Pancreas (tissue), 10 donors: Measurements from ENCODE around the gene CPNE2. TPM values are rescaled to one million over a fixed set of nuclear protein-coding genes. Genes with fewer than 3 reads are reported as not detected.
"Not testable (repeated sequence)": the region's sequence is repeated elsewhere in the genome, so short reads cannot be mapped to it uniquely, and the experiment has no call there.

Source experiments
- ATAC-seq, 4 donors: fragments of 200-7000 bp; cut with Tn5 transposase; one replicate each; pipeline versions ENCODE4 v1.8.0 to v1.9.1; 2020; ENCODE audit warnings: mild to moderate bottlenecking in 4 of 4, moderate library complexity in 4 of 4
- DNase-seq, 6 donors: peaks; one replicate each; pipeline ENCODE4 v3.0.0-alpha.2; 2020
- FAIRE-seq: peaks from 2 replicates; lab custom pipeline; 2012; peaks lifted over from hg19 to GRCh38; lab: Jason Lieb, UNC
- H3K27ac ChIP-seq, 4 donors: fragments of 200-600 bp; sonication (generic); 1 replicate in 3 of 4; 2 replicates in 1 of 4; pipeline versions ENCODE4 v1.5.0 to v1.8.0; 2020
- H3K27me3 ChIP-seq, 4 donors: fragments of 200-600 bp; one replicate each; pipeline ENCODE4 v1.8.0; 2021
- H3K36me3 ChIP-seq, 3 donors: fragments of 200-600 bp; sonication (generic) in 1 of 3; one replicate each; pipeline versions ENCODE4 v1.5.0 to v1.8.0; 2020 to 2021
- H3K4me1 ChIP-seq, 3 donors: fragments of 200-600 bp; one replicate each; pipeline ENCODE4 v1.8.0; 2021
- H3K4me3 ChIP-seq, 4 donors: fragments of 200-600 bp; sonication (generic) in 2 of 4; one replicate each; pipeline versions ENCODE4 v1.5.0 to v1.8.0; 2020 to 2021
- H3K9me3 ChIP-seq, 4 donors: fragments of 200-600 bp; one replicate each; pipeline ENCODE4 v1.8.0; 2021
- CTCF ChIP-seq, 4 donors: fragments of 200-600 bp; sonication (generic) in 3 of 4; IDR thresholded peaks; one replicate each; pipeline versions ENCODE4 v1.5.0 to v1.8.0; 2021; ENCODE audit warnings: antibody characterized with exemption in 4 of 4
- WGBS, 2 donors: extraction: QIAGEN DNeasy Blood & Tissue Kit; methylation state at CpG; one replicate each; pipeline ENCODE4 v1.1.7; 2013; 5-methylcytosine and 5-hydroxymethylcytosine counted together
- intact Hi-C, 3 donors: fragments of 100-400 bp; cut with DNase I; formaldehyde crosslinking; loops; one replicate each; pipeline versions ENCODE4 v1.11.1 to v1.14.2; 2022
- polyA plus RNA-seq, 2 donors: library from polyadenylated mRNA; stranded (reverse); fragments of 200-250 nt; gene quantifications; one replicate each; pipeline ENCODE4 v1.2.3, GENCODE V29; 2013
- total RNA-seq, 6 donors: library from RNA; stranded (reverse); fragmentation: NEBNext Ultra II Directional in 4 of 6; extraction: Animal tissue kit (Norgen Biotek cat#: 25700) in 4 of 6; gene quantifications; one replicate each; pipeline versions ENCODE4 v1.2.1 to v1.2.4, GENCODE V29; 2021 to 2023
- donor health status: healthy with polysubstance abuse.
- donor health status: DM: no; HTN: no; CAD: no; lungs with moderate emphysema.
- donor health status: DM: no; HTN: no; CAD: no.
- donor health status: control.
- donor health status: control.
- donor health status: Bipolar disorder and iron deficiency.
- donor health status: DM: yes; HTN: yes; CAD: no.
- donor health status: DM: no; HTN: no; CAD: no.
- donor health status: DM: no; HTN: no; CAD: no.
- donor health status: DM: yes; HTN: yes; CAD: no.

The CPNE2 gene
- total and polyA plus RNA-seq, 8 donors = 3.2 to 17.1 (median 5.6) TPM

- intact Hi-C loops = no loop called here
- Histone ChIP-seq H3K27ac (peak overlapping the region; percentile 77 to 94 (median 90)), H3K4me3 (peak overlapping the region; percentile 81 to 93 (median 84)), H3K9me3 (no peaks in the 10 kb centered on the region), H3K27me3 (no peaks in the 10 kb centered on the region), H3K4me1 (peaks cover 16 to 20% (median 17%) of the 10 kb centered on the region in 3 donors), H3K36me3 (no peaks in the 10 kb centered on the region)
- 0 to 1% methylated on average over 28 of the region's 28 CpGs for WGBS, 2 donors
- DNase-seq (peak in 5 of 6 donors; percentile 29 to 60 (median 36)), FAIRE-seq (no peak), ATAC-seq (peak; percentile 17 to 35 (median 25))
- TF ChIP-seq CTCF (IDR thresholded peaks at IDR 0.05) = no peak
Observed at GRCh38 chr16:57186872-57187854, 94.8 kb downstream of the CPNE2 start.

- H3K36me3 ChIP-seq, H3K27me3 ChIP-seq, FAIRE-seq, ATAC-seq, intact Hi-C loops, H3K9me3 ChIP-seq, DNase-seq: not testable (repeated sequence)
- Histone ChIP-seq H3K27ac (peak overlapping the region; percentile 77 to 94 (median 90)), H3K4me3 (peak overlapping the region; percentile 81 to 93 (median 84)), H3K4me1 (peaks cover 17 to 26% (median 17%) of the 10 kb centered on the region in 3 donors)
- WGBS, 2 donors = 32 to 43% methylated on average over 18 of the region's 18 CpGs
Observed at GRCh38 chr16:57187902-57188710, 95.7 kb downstream of the CPNE2 start.

- H3K9me3 ChIP-seq = no peaks in the 10 kb centered on the region
- H3K4me3 ChIP-seq = peak overlapping the region in 1 of 4 donors; percentile 93
- DNase-seq (no peak), FAIRE-seq (no peak), ATAC-seq (no peak)
- H3K36me3 ChIP-seq = no peaks in the 10 kb centered on the region
- peaks cover 17 to 26% (median 17%) of the 10 kb centered on the region in 3 donors for H3K4me1 ChIP-seq
- intact Hi-C loops = no loop called here
- H3K27ac ChIP-seq = no peak overlapping the region
- WGBS, 2 donors = 63 to 72% methylated on average over 9 of the region's 9 CpGs
- H3K27me3 ChIP-seq = no peaks in the 10 kb centered on the region
- no peak for TF ChIP-seq CTCF (IDR thresholded peaks at IDR 0.05)
Observed at GRCh38 chr16:57188711-57189002, 96.3 kb downstream of the CPNE2 start.

- H3K4me3 ChIP-seq, intact Hi-C loops, H3K27me3 ChIP-seq, H3K9me3 ChIP-seq, FAIRE-seq, ATAC-seq, H3K27ac ChIP-seq, DNase-seq, H3K36me3 ChIP-seq: not testable (repeated sequence)
- peaks cover 17 to 29% (median 17%) of the 10 kb centered on the region in 3 donors for H3K4me1 ChIP-seq
- WGBS, 2 donors = 96 to 97% methylated on average over 4 of the region's 4 CpGs
Observed at GRCh38 chr16:57189527-57189926, 97.1 kb downstream of the CPNE2 start.

- no peak overlapping the region for H3K4me3 ChIP-seq
- intact Hi-C loops = no loop called here
- no peaks in the 10 kb centered on the region for H3K36me3 ChIP-seq
- no peak for ATAC-seq
- H3K9me3 ChIP-seq = no peaks in the 10 kb centered on the region
- no peak overlapping the region for H3K27ac ChIP-seq
- no peaks in the 10 kb centered on the region for H3K27me3 ChIP-seq
- WGBS, 2 donors = 94 to 100% methylated on average over 2 of the region's 2 CpGs
- TF ChIP-seq CTCF (IDR thresholded peaks at IDR 0.05) = no peak
- FAIRE-seq = no peak
- peaks cover 14 to 30% (median 17%) of the 10 kb centered on the region in 3 donors for H3K4me1 ChIP-seq
- no peak for DNase-seq
Observed at GRCh38 chr16:57190136-57190535, 97.8 kb downstream of the CPNE2 start.
